ENCODE measurements around the gene GDF11.
"Not testable (repeated sequence)": the region's sequence is repeated elsewhere in the genome, so short reads cannot be mapped to it uniquely, and the experiment has no call there.

GDF11 gene

GRCh38 chr12:55748230-55748993, 5.5 kb downstream of the GDF11 start:
- H3K27ac Mint-ChIP-seq: peak overlapping the region; percentile 23
- H3K4me3 Mint-ChIP-seq: no peak overlapping the region
- H3K4me1 Mint-ChIP-seq (ENCODE audit: low read depth): peaks cover 24% of the 10 kb centered on the region
- H3K36me3 Mint-ChIP-seq (ENCODE audit: low read depth): peaks cover 23% of the 10 kb centered on the region
- no peaks in the 10 kb centered on the region for H3K27me3 Mint-ChIP-seq (ENCODE audit: low read depth)
- H3K9me3 Mint-ChIP-seq: no peaks in the 10 kb centered on the region
- no peak for DNase-seq (ENCODE audit: low spot score)

GRCh38 chr12:55755246-55755645, 12.3 kb downstream of the GDF11 start:
- H3K36me3 Mint-ChIP-seq (ENCODE audit: low read depth): peaks cover 53% of the 10 kb centered on the region
- no peaks in the 10 kb centered on the region for H3K27me3 Mint-ChIP-seq (ENCODE audit: low read depth)
- no peaks in the 10 kb centered on the region for H3K9me3 Mint-ChIP-seq

GRCh38 chr12:55757701-55758100, 14.8 kb downstream of the GDF11 start:
- Mint-ChIP-seq H3K9me3 (no peaks in the 10 kb centered on the region), H3K27ac (peak overlapping the region; percentile 12), H3K27me3 (ENCODE audit: low read depth) (no peaks in the 10 kb centered on the region), H3K36me3 (ENCODE audit: low read depth) (peaks cover 57% of the 10 kb centered on the region), H3K4me3 (no peak overlapping the region), H3K4me1 (ENCODE audit: low read depth) (peaks cover 8% of the 10 kb centered on the region)
- no peak for DNase-seq (ENCODE audit: low spot score)

More at GRCh38 chr12:55755246-55755645, 12.3 kb downstream of the GDF11 start:
- no peak overlapping the region for H3K4me3 Mint-ChIP-seq
- H3K27ac Mint-ChIP-seq: no peak overlapping the region
- DNase-seq (ENCODE audit: low spot score): no peak
- no peaks in the 10 kb centered on the region for H3K4me1 Mint-ChIP-seq (ENCODE audit: low read depth)

DNA sequence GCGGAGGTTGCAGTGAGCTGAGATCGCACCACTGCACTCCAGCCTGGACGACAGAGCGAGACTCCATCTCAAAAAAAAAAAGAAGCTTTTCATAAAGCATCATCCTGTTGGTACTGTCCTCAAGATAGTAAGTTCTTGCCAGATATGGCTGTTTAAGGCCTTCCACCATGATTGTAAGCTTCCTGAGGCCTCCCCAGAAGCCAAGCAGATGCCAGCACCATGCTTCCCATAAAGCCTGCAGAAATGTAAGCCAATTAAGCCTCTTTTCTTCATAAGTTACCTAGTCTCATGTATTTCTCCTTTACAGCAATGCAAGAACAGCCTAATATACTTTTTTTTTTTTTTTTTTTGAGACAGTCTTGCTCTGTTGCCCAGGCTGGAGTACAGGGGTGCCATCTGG, 15.7 kb downstream of the GDF11 start:
- not testable (repeated sequence) for H3K4me1 Mint-ChIP-seq (ENCODE audit: low read depth); DNase-seq (ENCODE audit: low spot score); H3K27me3 Mint-ChIP-seq (ENCODE audit: low read depth); H3K4me3 Mint-ChIP-seq; H3K9me3 Mint-ChIP-seq; H3K27ac Mint-ChIP-seq
- peaks cover 54% of the 10 kb centered on the region for H3K36me3 Mint-ChIP-seq (ENCODE audit: low read depth)

DNA sequence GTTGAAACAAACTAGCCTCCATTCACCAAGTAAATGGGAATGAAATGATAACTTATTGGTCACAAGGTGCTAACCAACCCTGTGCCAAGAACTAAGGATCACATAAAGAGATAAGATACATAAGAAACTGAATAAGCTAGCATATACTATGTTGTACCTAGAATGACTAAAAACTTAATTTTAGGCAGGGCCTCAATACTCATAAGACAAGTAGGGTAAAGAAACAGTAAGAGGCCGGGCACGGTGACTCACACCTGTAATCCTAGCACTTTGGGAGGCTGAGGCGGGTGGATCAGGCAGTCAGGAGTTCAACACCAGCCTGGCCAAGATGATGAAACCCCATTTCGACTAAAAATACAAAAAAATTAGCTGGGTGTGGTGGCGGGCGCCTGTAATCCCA, 17.7 kb downstream of the GDF11 start:
- H3K27me3 Mint-ChIP-seq (ENCODE audit: low read depth): no peaks in the 10 kb centered on the region
- peaks cover 48% of the 10 kb centered on the region for H3K36me3 Mint-ChIP-seq (ENCODE audit: low read depth)
- H3K4me3 Mint-ChIP-seq: no peak overlapping the region
- H3K9me3 Mint-ChIP-seq: no peaks in the 10 kb centered on the region
- peak overlapping the region; percentile 49 for H3K27ac Mint-ChIP-seq
- peak; percentile 43 for DNase-seq (ENCODE audit: low spot score)
- H3K4me1 Mint-ChIP-seq (ENCODE audit: low read depth): peaks cover 9% of the 10 kb centered on the region

- Mint-ChIP-seq H3K4me3 (no peak overlapping the region), H3K9me3 (no peaks in the 10 kb centered on the region), H3K4me1 (ENCODE audit: low read depth) (peaks cover 16% of the 10 kb centered on the region), H3K27me3 (ENCODE audit: low read depth) (no peaks in the 10 kb centered on the region), H3K27ac (no peak overlapping the region), H3K36me3 (ENCODE audit: low read depth) (peaks cover 46% of the 10 kb centered on the region)
- DNase-seq (ENCODE audit: low spot score): no peak
Observed at GRCh38 chr12:55762646-55763045, 19.7 kb downstream of the GDF11 start.

- Mint-ChIP-seq H3K27ac (no peak overlapping the region), H3K27me3 (ENCODE audit: low read depth) (no peaks in the 10 kb centered on the region), H3K9me3 (no peaks in the 10 kb centered on the region), H3K4me3 (no peak overlapping the region), H3K4me1 (ENCODE audit: low read depth) (peaks cover 15% of the 10 kb centered on the region), H3K36me3 (ENCODE audit: low read depth) (peaks cover 26% of the 10 kb centered on the region)
- no peak for DNase-seq (ENCODE audit: low spot score)
Observed at GRCh38 chr12:55765736-55766290, 22.9 kb downstream of the GDF11 start.

- H3K36me3 Mint-ChIP-seq (ENCODE audit: low read depth): peaks cover 30% of the 10 kb centered on the region
- DNase-seq (ENCODE audit: low spot score): no peak
Observed at GRCh38 chr12:55767156-55767555, 24.2 kb downstream of the GDF11 start.

DNA sequence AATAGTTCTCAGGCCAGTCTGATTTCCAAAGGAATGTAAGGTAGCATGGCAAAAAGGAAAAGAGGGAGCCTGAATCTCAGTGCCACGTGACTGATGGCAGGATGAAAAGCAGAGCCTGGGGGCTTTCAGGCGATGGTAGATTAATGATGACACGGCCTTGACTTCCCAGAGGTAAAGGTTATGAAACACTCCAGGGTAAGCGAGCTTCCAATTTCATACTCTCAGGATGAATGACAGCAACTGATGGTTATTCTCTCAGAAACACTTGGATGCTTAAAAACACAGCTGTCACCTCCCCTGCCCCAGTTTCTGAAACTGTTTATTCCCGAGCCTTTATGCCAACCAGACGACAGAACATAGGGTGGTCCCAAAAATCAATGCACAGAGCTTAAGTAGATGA, 28.8 kb downstream of the GDF11 start:
- H3K27ac Mint-ChIP-seq: peak overlapping the region; percentile 69
- no peak overlapping the region for H3K4me3 Mint-ChIP-seq
- H3K36me3 Mint-ChIP-seq (ENCODE audit: low read depth): peaks cover 39% of the 10 kb centered on the region
- H3K9me3 Mint-ChIP-seq: no peaks in the 10 kb centered on the region
- no peak for DNase-seq (ENCODE audit: low spot score)
- H3K27me3 Mint-ChIP-seq (ENCODE audit: low read depth): no peaks in the 10 kb centered on the region
- peaks cover 11% of the 10 kb centered on the region for H3K4me1 Mint-ChIP-seq (ENCODE audit: low read depth)

More at GRCh38 chr12:55767156-55767555, 24.2 kb downstream of the GDF11 start:
- H3K9me3 Mint-ChIP-seq: no peaks in the 10 kb centered on the region
- peaks cover 14% of the 10 kb centered on the region for H3K4me1 Mint-ChIP-seq (ENCODE audit: low read depth)
- no peaks in the 10 kb centered on the region for H3K27me3 Mint-ChIP-seq (ENCODE audit: low read depth)
- no peak overlapping the region for H3K4me3 Mint-ChIP-seq
- H3K27ac Mint-ChIP-seq: no peak overlapping the region

DNA sequence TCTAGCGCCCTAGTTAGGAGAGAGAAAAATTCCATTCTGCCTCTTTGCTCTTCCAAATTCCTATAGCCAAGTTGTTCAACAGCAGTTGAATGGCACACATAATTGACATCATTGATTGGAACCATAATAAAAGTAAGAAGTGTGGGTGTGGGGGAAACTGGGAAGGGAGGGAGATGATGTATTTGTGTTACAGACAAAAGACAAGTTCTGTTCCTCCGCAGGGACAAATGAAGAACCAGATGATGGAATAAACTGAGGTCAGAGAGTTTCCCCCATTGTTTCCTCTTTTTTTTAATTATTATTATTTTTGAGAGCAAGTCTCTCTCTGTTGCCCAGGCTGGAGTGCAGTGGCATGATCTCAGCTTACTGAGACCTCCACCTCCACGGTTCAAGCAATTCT, 34.9 kb downstream of the GDF11 start:
- DNase-seq (ENCODE audit: low spot score): no peak
- H3K9me3 Mint-ChIP-seq: no peaks in the 10 kb centered on the region
- peaks cover 19% of the 10 kb centered on the region for H3K4me1 Mint-ChIP-seq (ENCODE audit: low read depth)
- H3K27ac Mint-ChIP-seq: peak overlapping the region; percentile 19
- H3K27me3 Mint-ChIP-seq (ENCODE audit: low read depth): no peaks in the 10 kb centered on the region
- H3K4me3 Mint-ChIP-seq: no peak overlapping the region
- peaks cover 48% of the 10 kb centered on the region for H3K36me3 Mint-ChIP-seq (ENCODE audit: low read depth)

GRCh38 chr12:55780685-55781084, 37.8 kb downstream of the GDF11 start:
- no peak for DNase-seq (ENCODE audit: low spot score)
- no peaks in the 10 kb centered on the region for H3K27me3 Mint-ChIP-seq (ENCODE audit: low read depth)
- H3K27ac Mint-ChIP-seq: peak overlapping the region; percentile 63
- peaks cover 58% of the 10 kb centered on the region for H3K36me3 Mint-ChIP-seq (ENCODE audit: low read depth)
- H3K9me3 Mint-ChIP-seq: no peaks in the 10 kb centered on the region
- peaks cover 16% of the 10 kb centered on the region for H3K4me1 Mint-ChIP-seq (ENCODE audit: low read depth)
- H3K4me3 Mint-ChIP-seq: peak overlapping the region; percentile 56

DNA sequence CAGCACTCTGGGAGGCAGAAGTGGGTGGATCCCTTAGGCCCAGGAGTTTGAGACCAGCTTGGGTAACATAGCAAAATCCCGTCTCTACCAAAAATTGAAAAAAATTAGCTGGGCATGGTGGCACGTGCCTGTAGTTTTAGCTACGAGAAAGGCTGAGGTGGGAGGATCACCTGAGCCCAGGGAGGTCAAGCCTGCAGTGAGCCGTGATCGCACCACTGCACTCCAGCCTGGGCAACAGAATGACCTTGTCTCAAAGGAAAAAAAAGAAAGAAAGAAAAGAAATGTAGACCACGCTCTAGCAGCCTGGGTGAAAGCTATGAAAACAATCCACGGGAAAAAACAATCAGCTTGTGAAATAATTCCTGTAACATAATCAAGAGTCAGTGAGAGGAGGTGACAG, 45.6 kb downstream of the GDF11 start:
- Mint-ChIP-seq H3K36me3 (ENCODE audit: low read depth) (peaks cover 52% of the 10 kb centered on the region), H3K4me1 (ENCODE audit: low read depth) (no peaks in the 10 kb centered on the region), H3K27me3 (ENCODE audit: low read depth) (no peaks in the 10 kb centered on the region), H3K9me3 (no peaks in the 10 kb centered on the region), H3K27ac (no peak overlapping the region), H3K4me3 (no peak overlapping the region)
- DNase-seq (ENCODE audit: low spot score): no peak

DNA sequence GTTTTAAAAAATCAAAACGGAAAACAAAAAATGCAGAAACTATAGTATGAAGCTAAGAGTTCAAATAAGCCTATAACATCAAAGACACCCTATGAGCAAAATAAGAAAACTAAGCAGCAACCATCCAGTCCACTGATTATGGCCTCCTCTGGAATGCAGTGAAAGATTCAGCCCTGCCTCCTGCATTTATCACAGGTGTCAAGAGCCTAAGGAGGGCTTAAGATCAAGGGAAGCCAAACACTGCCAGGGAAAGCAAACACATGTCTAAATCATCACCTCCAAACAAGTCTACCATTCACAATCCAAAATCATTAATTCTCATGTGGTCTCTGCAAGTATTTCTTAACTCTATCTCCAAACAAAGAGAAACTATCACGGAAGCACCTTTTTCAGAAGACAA, 46.2 kb downstream of the GDF11 start:
- no peak overlapping the region for H3K27ac Mint-ChIP-seq
- no peaks in the 10 kb centered on the region for H3K9me3 Mint-ChIP-seq
- no peak overlapping the region for H3K4me3 Mint-ChIP-seq
- H3K36me3 Mint-ChIP-seq (ENCODE audit: low read depth): peaks cover 52% of the 10 kb centered on the region
- H3K4me1 Mint-ChIP-seq (ENCODE audit: low read depth): no peaks in the 10 kb centered on the region
- H3K27me3 Mint-ChIP-seq (ENCODE audit: low read depth): no peaks in the 10 kb centered on the region
- no peak for DNase-seq (ENCODE audit: low spot score)

GRCh38 chr12:55789893-55790292, 47.0 kb downstream of the GDF11 start:
- Mint-ChIP-seq H3K36me3 (ENCODE audit: low read depth) (peaks cover 52% of the 10 kb centered on the region), H3K4me1 (ENCODE audit: low read depth) (no peaks in the 10 kb centered on the region), H3K27me3 (ENCODE audit: low read depth) (no peaks in the 10 kb centered on the region), H3K27ac (no peak overlapping the region), H3K9me3 (no peaks in the 10 kb centered on the region), H3K4me3 (no peak overlapping the region)
- DNase-seq (ENCODE audit: low spot score): no peak

GRCh38 chr12:55795950-55796349, 53.0 kb downstream of the GDF11 start:
- H3K27ac Mint-ChIP-seq: no peak overlapping the region
- H3K4me1 Mint-ChIP-seq (ENCODE audit: low read depth): peaks cover 13% of the 10 kb centered on the region
- H3K36me3 Mint-ChIP-seq (ENCODE audit: low read depth): peaks cover 48% of the 10 kb centered on the region
- H3K27me3 Mint-ChIP-seq (ENCODE audit: low read depth): no peaks in the 10 kb centered on the region
- DNase-seq (ENCODE audit: low spot score): no peak
- H3K4me3 Mint-ChIP-seq: no peak overlapping the region
- H3K9me3 Mint-ChIP-seq: no peaks in the 10 kb centered on the region

All from T-helper 2 cell treated with Interferon-gamma antibody and Interleukin-4, amounts not matched to agents 5 μg/mL and 100 μg/mL, for 36 hours (primary cell).